Fibroblast of skin of left quadriceps (primary cell): Measurements from ENCODE around the gene TMEM117.
"Not testable (repeated sequence)": the region's sequence is repeated elsewhere in the genome, so short reads cannot be mapped to it uniquely, and the experiment has no call there.

Experiments
- DNase-seq, 2 experiments: peaks; one replicate each; pipeline ENCODE4 v3.0.0-alpha.2; 2013; ENCODE audit warnings: low read depth in 2 of 2

The TMEM117 gene

DNA sequence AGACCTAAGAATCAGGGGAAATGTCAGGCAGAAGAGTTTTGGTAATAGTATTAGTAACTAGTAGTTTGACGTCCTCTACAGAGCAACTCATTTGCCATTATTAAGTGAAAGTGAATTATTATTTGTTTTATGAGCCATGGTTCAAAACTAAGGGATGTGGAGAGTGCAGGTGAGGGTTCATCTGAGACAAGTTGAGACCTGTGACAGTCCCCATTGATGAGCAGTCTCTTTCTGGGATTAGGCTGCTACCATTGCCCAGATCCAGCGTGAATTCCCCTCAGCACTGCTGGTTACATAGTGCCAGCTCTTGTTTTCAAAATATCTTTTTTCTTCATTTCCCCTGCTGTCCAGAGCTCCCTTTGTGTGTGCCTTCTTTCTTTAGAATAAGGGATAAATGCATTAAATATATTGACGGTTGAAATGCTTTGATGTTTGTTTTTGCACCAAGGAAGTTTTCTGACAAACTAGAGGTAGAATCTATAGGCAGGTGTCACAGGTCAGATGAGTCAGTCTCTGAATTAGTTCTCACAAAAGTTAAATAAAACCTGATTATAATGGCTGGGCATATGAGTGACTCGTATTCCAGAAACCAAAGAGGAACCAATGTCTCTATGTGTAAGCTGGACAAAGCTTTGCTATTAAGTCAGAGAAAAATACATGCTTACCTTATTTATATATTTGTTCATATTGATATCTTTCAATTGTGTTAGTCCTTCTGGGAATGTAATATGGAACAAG is 381.4 kb downstream of the TMEM117 start:
- no peak for DNase-seq

GRCh38 chr12:44223736-44224135 is 387.9 kb downstream of the TMEM117 start:
- no peak for DNase-seq

GRCh38 chr12:44224399-44225148 is 388.7 kb downstream of the TMEM117 start:
- DNase-seq = no peak

DNA sequence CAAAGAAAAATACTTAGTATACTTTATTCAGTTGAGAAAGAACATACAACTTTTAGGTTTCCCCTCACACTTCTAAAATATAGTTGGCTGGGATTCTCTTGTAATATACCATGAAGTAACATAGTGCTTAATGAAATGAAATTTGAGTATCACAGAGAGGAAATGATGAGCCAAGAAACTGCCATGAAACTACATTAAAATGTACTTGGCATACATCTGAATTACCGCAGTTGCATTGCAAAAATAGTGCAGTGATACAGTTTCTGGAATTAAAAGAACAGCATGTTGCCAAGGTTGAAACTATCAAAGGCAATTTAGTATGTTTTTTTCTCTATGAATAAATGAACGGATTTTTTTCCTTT is 389.2 kb downstream of the TMEM117 start:
- no peak for DNase-seq

DNA sequence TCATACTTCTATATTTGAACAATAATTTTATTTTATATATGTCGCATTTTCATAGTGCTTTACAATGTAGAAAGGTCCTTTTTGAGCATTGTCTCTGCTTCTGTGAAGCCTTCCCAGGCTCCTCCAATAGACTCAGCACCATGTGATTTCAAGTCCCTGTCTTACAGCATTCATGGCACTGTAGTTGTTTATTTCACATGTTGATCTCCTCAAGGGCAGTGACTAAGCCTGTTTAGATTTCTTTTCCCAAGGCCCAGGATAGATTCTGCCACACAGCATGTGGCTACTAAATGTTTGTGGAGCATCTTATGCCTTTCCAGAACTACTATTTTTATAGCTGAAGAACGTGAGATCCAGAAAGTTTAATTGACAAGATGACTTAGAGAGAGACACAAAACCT is 391.7 kb downstream of the TMEM117 start:
- no peak for DNase-seq

- DNase-seq = no peak
Observed at GRCh38 chr12:44229846-44230245, 394.0 kb downstream of the TMEM117 start.

DNA sequence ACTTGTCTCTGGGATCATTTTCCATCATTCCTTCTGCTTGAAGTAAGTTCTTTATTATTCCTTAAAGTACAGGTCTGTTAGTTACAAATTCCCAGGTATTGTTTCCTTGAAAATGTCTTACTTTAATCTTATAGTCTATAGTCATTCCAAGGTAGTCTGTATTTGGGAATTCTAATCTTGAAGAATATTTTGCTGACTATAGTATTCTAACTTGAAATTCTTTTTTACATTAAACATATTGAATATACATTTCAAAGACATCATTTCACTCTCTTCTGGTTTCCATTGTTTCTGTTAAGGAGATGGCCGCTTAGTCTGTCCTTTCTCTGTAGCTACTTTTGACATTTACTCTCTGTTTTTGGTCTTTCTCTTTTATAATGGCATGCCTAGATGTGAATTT is 399.8 kb downstream of the TMEM117 start:
- no peak for DNase-seq

DNA sequence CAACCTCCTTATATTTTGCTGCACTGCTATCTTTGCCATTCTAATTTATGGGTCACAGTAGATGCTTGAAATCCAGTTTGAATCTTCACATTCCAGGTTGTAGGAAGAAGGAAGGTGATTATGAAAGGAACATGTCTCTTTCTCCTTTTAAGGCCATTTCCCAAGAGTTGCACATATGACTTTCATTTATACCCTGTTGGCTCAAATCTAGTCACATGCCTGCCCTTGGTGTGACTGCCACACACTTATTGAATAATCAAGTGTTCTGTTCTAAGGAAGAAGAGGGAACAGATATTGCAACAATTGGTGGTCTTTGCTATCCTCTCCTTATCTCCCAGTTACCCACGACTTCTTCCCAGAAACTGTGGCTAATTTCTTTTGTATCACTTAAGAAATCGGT is 404.3 kb downstream of the TMEM117 start:
- no peak for DNase-seq

GRCh38 chr12:44245932-44246331 is 410.1 kb downstream of the TMEM117 start:
- no peak for DNase-seq

DNA sequence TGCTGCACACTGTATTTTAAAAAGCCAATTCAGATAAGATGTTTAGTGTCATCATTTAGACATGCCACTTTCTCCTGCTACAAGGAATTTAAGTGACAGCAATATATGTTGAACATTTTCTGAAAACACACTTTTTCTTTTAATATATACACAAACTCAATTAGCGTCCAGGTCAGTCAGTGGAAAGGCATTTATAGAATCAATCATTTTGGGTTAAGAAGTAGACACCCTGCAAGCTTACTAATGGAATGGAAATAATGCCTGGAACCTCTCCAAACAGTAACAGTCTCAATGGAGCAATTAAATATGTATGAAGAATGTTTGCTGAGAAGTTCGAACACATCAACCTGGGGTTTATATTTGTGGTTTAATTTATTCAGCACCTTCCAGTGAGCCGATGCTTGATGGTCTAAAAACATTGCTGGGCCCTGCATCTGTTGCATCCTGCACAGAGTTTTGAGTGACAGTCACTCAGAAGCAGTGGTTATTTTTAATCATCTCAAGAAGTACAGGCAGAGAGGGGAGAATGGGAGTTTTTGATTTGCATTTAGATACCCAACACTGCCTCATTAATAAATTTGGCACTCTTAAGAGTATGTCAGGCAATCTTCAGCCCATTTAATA is 410.7 kb downstream of the TMEM117 start:
- peak; percentile 16 to 30 for DNase-seq

DNA sequence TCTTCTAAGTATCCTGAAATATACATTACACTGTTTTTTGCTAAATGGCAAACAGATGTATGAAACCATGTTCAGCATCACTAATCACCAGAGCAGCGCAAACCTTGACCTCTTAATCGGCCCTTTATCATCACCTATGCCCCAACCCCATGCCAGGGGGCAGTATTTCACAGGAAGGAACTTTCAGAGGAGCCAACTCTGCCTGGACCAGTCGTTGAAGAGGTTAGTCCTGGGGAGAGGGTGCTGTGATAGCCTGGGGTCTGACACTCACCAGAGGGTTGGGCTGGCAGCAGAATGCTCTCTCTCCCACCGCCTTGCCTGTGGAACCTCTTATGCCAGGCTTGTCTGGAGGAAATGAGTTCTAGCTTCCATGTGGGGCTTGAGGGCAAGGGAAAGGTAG is 411.7 kb downstream of the TMEM117 start:
- DNase-seq = no peak

DNA sequence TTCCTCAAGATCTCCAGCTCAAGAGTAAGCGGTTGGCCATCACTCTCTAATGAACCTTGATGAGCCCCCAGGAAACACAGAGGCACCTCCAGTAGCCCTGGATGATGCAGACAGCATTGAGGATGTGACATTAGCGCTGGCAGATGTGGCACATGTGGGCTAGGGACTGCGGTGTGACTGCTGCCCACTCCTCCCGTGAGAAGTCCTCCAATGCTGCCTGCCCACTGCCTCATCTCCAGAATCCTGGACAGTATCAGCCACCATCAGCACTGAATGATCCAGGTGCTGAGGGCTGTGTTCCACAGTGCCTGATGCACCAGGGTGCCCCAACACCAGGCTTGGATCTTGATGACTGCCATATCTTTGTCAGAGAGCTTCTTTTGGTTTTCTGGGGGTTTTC is 412.6 kb downstream of the TMEM117 start:
- no peak for DNase-seq

- not testable (repeated sequence) for DNase-seq
Observed at GRCh38 chr12:44250440-44250839, 414.6 kb downstream of the TMEM117 start.

- no peak for DNase-seq
Observed at GRCh38 chr12:44253338-44253856, 417.5 kb downstream of the TMEM117 start.

DNA sequence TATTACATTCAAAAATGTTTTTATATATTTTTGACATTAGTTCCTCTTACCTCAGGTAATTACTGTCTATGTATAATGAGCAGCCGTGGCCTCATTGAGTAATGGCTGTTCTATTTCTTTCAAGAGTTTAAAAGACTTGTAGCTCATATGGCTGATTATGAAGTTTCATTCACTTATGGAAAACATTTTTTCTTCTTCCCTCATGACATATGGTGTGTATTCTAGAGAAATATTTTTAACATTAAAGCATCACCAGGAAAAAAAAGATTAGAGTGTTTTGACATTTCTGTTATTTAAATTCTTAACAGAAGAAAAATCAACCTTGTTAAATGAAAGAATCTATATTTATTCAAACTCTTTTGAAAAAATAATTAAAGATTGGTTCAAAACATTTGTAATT is 422.4 kb downstream of the TMEM117 start:
- no peak for DNase-seq

GRCh38 chr12:44259890-44260289 is 424.0 kb downstream of the TMEM117 start:
- no peak for DNase-seq

DNA sequence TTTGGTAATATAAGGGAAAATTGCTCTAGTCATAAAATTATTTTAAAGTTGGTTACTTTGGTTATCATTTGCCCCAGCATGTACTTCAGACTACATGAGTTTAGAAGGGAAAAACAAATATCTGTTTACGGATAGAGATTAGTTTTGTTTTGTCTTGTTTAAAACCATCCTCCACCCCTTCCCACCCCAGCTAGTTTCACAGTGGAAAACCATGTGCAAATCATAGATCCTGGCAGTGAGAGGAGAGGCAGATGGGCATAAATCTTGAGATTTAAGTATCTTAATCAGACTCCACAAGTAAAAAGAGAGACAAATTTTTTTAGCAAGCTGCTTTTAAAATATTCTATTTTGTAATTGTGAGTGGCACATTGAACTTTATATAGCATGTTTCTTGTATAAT is 424.7 kb downstream of the TMEM117 start:
- DNase-seq = no peak

DNA sequence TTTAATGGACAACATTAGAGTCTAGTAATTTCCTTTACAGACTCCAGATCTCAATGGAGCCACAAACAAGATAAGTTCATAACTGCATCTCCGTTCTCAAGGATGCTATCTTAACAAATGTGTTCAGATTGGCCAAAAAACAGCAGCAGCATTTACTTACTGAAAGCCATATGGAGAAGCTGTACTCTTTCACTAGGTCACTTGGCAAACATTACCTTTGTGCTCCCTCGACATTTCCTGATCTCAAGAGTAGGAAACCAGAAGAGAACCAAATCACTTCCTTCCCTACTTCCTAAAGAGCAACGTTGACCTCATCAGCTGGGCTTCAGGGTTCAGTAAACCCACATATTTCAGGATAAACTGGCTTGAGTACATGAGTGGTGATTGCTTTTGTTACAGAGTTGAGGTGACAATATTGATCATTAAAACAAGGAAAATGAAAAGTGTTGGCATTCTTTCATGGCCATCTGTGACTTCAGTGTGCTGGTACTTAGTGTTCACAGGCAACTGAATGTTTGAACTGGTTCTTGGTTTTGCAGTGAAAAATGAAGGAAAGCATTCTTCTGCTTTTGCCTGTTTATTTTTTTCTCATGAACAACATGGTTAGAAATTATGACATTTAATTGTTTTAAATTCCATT is 449.6 kb downstream of the TMEM117 start:
- no peak for DNase-seq

DNA sequence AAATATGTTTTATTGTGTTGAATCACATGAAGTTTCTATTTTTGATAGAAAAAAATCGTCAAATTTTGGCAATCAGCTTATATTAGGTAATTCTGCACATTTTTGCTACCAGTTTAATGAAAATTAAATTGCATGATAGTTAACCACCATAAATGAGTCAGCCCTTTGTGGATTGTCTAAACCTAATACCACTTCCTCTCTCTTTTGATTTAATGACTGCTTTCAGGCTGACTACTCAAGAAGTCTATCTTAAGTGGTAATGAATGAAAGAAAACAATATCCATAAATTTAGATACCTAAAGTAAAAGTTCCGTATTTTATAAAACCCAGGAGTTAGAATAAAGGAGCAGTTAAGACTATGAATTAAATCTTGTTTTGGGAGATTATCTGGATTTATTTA is 450.5 kb downstream of the TMEM117 start:
- peak in 1 of 2 experiments; percentile 7 for DNase-seq

- no peak for DNase-seq
Observed at GRCh38 chr12:44286821-44287505, 451.1 kb downstream of the TMEM117 start.

DNA sequence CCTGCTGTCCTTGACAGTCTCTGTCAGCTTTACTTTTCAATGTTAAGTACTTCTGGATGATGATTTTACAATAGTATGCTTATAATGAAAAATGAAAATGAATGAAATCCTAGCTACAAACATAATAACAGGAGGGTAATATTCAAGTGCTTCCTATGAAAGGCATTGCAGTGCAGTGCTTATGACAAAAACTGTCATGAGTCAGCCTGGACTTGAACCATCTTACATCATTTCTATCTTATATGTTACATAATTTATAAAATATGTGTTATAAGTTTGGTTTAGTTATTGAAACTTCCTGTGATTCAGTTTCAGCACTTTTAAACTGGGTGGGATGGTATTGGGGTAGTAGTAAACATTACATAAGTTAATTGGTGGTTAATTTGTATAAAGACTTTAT is 451.7 kb downstream of the TMEM117 start:
- no peak for DNase-seq

DNA sequence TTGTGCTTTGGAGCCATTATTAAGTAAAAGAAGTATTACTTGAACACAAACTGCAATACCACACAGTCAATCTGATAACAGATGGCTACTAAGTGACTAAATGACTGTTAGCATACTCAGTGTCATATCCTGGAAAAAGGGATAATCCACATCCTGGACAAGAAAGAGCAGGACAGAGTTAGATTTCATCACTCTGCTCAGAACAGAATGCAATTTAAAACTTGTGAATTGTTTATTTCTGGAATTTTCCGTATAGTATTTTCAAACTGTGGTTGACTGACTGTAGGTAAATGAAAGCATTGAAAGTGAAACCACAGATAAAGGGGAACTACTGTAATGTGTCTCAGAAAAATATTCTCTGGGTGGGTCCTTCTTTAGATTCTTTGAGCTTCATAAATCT is 458.8 kb downstream of the TMEM117 start:
- DNase-seq = no peak
